ENCODE measurements around the gene MRGPRD.
A peak's percentile ranks its signal among the peaks of the same experiment; 100 is the strongest.
"Not testable (repeated sequence)": the region's sequence is repeated elsewhere in the genome, so short reads cannot be mapped to it uniquely, and the experiment has no call there.

The MRGPRD gene

GRCh38 chr11:69000831-69001242 is 20.1 kb upstream of the MRGPRD start:
- no peak overlapping the region for H3K27ac ChIP-seq
- peak; percentile 74 for TF ChIP-seq CTCF (conservative IDR thresholded peaks at IDR 0.05)

GRCh38 chr11:69000391-69000790 is 19.6 kb upstream of the MRGPRD start:
- TF ChIP-seq CTCF (conservative IDR thresholded peaks at IDR 0.05), result no peak
- no peak overlapping the region for H3K27ac ChIP-seq

GRCh38 chr11:68999748-69000355 is 19.1 kb upstream of the MRGPRD start:
- not testable (repeated sequence) for H3K27ac ChIP-seq

- no peak for TF ChIP-seq CTCF (conservative IDR thresholded peaks at IDR 0.05)
- no peak overlapping the region for H3K27ac ChIP-seq
These were observed 18.4 kb upstream of the MRGPRD start for GRCh38 chr11:68999093-68999747.

- no peak overlapping the region for H3K27ac ChIP-seq
- no peak for TF ChIP-seq CTCF (conservative IDR thresholded peaks at IDR 0.05)
These were observed 17.7 kb upstream of the MRGPRD start for GRCh38 chr11:68998390-68998911.

- TF ChIP-seq CTCF (conservative IDR thresholded peaks at IDR 0.05), result no peak
- H3K27ac ChIP-seq, result no peak overlapping the region
These were observed 17.2 kb upstream of the MRGPRD start for GRCh38 chr11:68997995-68998348.

- H3K27ac ChIP-seq, result no peak overlapping the region
- no peak for TF ChIP-seq CTCF (conservative IDR thresholded peaks at IDR 0.05)
These were observed 16.6 kb upstream of the MRGPRD start for GRCh38 chr11:68997124-68997994.
